HG03159 (cell line): ENCODE measurements around the gene PRPF18.

Experiments used
- ATAC-seq: cut with Tn5 transposase; IDR thresholded peaks from one replicate; pipeline ENCODE4 v1.9.1; 2021; ENCODE audit warnings: mild to moderate bottlenecking, moderate library complexity; ENCODE audit not compliant: unreplicated experiment

The PRPF18 gene

GRCh38 chr10:13665516-13666262, 78.9 kb downstream of the PRPF18 start:
- ATAC-seq, result no peak

GRCh38 chr10:13668126-13668525, 81.4 kb downstream of the PRPF18 start:
- ATAC-seq, result no peak

DNA sequence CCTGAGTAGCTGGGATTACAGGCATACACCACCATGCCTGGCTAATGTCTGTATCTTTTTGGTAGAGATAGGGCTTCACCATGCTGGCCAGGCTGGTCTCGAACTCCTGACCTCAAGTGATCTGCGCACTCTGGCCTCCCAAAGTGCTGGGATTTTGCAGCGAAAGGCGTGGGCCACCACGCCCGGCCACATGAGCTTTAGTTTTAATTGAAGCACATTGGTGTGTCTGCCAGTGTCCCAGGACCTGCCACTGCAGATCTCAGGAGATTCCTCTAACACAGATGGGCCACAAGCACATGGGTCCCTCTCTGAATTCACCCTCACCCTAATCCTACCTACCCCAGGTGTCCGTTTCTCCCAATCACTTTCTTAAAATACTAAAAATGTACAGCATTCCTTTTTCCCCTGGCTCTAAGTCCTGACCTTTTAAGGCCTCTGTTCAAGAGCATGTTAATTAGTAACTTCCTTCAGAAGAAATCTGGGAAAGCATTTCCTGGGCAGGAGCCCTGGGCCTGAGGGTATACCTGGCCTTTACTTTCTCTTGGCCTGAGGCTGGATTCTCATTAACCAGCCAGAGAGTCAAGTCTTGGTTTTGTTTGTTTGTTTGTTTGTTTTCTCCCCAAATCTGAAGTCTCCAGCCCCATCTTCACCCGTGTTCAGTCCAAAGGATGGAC, 82.6 kb downstream of the PRPF18 start:
- ATAC-seq, result no peak

DNA sequence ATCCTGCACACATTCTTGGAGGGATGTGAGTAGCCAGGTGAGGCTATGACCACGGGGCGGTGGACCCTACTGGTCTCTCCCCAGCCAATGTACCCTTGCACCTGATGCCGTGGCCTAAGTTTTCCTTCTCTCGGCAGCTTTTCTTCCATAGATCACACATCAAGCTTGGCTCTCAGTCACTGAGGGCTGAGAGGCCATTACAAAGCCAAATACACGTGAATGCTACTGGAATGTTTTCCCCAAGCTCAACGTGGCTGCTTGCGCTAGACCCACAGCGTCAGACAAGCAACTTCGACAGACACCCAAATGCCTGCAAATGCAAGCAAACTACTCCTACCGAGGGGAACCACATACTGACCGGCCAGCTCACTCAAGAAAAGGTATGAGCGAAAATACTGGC, 83.1 kb downstream of the PRPF18 start:
- no peak for ATAC-seq

- no peak for ATAC-seq
Measured at GRCh38 chr10:13670311-13670710, 83.5 kb downstream of the PRPF18 start.

- ATAC-seq, result no peak
Measured at GRCh38 chr10:13671904-13672303, 85.1 kb downstream of the PRPF18 start.

- no peak for ATAC-seq
Measured at GRCh38 chr10:13672548-13672947, 85.8 kb downstream of the PRPF18 start.

GRCh38 chr10:13673156-13673555, 86.4 kb downstream of the PRPF18 start:
- ATAC-seq, result no peak

DNA sequence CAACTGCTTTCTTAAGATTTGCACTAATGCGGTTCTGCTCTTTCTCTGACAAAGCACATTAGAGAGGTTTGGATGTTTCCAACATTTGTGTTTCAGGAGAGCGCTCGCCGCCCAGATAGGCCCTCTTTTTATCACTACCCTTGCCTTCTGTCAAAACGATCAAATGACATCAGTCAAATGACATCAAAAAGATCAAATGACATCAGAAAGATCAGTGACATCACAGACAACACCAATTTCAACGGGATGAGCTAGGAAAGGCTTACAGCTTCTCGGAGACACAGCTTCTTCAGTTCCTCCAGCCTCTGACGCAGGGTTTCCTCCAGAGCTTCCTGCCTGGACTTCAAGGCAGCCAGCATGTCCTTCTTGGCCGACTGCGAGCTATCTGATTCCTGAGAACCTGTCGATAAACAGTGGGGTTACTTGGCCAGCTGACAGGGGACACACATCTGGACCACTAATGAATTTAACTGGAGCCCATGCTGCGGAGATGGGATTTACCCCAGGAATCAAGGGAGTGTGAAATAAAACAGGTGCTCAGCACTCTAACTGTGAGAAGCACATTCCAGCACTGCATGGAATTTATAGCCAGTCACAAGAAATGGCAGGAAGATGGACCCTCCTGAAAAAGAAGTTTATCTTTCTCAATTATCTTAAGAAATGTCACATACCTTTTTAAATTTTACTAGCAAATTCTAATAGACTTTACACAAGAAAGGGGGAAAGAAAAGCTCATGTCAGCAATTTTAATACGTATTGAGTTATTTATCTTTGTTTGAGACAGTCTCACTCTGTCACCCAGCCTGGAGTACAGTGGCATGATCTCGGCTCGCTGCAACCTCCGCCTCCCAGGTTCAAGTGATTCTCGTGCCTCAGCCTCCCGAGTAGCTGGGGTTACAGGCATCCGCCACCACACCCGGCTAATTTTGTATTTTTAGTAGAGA, 88.2 kb downstream of the PRPF18 start:
- ATAC-seq, result no peak

GRCh38 chr10:13678101-13678843, 91.5 kb downstream of the PRPF18 start:
- ATAC-seq, result no peak
